GM12865 (cell line): ENCODE results near the gene IFNK.

Source experiments
- DNase-seq: peaks from one replicate; pipeline ENCODE4 v3.0.0; 2010; ENCODE audit warnings: low read depth
- H3K4me3 ChIP-seq: 2 replicates; pipeline ENCODE4 v1.5.1; 2011; ENCODE audit warnings: mild to moderate bottlenecking, low read depth, low read length, control low read depth
- TF ChIP-seq, protein P1 (sequence below): IDR thresholded peaks from 2 replicates; pipeline ENCODE4 v1.5.1; 2011; ENCODE audit warnings: low read length, control low read depth, low read depth, inconsistent platforms; ENCODE audit not compliant: insufficient read depth; ENCODE audit errors: missing control alignments

IFNK gene

DNA sequence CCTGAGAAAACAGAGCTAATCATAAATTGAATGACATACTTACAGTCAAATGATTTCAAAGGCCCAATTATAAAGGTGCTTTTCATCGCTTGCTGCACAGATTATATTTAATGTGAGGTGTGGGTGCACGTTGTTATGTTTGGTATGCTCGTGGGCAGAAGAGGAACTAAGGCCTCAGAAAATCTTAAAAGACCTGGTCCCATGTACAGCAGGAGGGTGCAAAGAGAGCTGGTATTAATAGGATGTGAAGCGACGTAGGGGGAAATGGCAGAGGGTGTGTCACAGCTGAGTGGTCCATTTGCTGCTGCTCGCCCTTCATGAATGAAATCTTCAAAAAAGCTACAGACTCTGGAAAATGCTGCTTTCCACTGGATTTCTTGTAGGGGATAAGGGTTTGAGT is 40.5 kb upstream of the IFNK start:
- H3K4me3 ChIP-seq = no peak overlapping the region
- no peak for DNase-seq
- TF ChIP-seq, protein P1, sequence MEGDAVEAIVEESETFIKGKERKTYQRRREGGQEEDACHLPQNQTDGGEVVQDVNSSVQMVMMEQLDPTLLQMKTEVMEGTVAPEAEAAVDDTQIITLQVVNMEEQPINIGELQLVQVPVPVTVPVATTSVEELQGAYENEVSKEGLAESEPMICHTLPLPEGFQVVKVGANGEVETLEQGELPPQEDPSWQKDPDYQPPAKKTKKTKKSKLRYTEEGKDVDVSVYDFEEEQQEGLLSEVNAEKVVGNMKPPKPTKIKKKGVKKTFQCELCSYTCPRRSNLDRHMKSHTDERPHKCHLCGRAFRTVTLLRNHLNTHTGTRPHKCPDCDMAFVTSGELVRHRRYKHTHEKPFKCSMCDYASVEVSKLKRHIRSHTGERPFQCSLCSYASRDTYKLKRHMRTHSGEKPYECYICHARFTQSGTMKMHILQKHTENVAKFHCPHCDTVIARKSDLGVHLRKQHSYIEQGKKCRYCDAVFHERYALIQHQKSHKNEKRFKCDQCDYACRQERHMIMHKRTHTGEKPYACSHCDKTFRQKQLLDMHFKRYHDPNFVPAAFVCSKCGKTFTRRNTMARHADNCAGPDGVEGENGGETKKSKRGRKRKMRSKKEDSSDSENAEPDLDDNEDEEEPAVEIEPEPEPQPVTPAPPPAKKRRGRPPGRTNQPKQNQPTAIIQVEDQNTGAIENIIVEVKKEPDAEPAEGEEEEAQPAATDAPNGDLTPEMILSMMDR = no peak

GRCh38 chr9:27485158-27485557 is 38.9 kb upstream of the IFNK start:
- DNase-seq = peak; percentile 86
- TF ChIP-seq, protein P1 = no peak
- H3K4me3 ChIP-seq = no peak overlapping the region

DNA sequence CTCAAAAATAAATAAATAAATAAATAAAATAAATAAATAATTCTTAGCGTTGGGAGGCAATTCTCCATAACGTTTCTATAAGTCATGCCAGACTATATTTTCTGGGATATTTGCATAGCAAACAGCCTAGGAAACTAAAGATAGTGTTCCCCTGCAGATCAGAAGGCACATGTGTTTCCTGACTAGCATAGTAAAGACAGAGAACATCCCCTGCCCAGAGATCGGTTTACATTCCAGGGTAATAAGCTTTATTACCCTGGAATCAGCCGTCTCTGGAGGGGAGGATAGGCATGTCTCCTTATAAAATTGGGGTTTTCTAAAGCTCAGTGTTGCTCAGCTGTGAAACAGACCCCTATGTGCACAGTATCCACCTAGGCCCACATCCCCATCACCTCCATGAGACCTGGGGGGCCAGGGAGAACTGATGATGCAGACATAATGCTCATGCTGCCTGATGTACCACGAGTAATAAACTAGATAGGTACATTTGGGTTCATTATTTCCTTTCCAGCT is 36.9 kb upstream of the IFNK start:
- TF ChIP-seq, protein P1 = no peak
- H3K4me3 ChIP-seq = no peak overlapping the region
- no peak for DNase-seq

- no peak for DNase-seq
- no peak overlapping the region for H3K4me3 ChIP-seq
- TF ChIP-seq, protein P1 = no peak
Measured at GRCh38 chr9:27487927-27488326, 36.2 kb upstream of the IFNK start.

DNA sequence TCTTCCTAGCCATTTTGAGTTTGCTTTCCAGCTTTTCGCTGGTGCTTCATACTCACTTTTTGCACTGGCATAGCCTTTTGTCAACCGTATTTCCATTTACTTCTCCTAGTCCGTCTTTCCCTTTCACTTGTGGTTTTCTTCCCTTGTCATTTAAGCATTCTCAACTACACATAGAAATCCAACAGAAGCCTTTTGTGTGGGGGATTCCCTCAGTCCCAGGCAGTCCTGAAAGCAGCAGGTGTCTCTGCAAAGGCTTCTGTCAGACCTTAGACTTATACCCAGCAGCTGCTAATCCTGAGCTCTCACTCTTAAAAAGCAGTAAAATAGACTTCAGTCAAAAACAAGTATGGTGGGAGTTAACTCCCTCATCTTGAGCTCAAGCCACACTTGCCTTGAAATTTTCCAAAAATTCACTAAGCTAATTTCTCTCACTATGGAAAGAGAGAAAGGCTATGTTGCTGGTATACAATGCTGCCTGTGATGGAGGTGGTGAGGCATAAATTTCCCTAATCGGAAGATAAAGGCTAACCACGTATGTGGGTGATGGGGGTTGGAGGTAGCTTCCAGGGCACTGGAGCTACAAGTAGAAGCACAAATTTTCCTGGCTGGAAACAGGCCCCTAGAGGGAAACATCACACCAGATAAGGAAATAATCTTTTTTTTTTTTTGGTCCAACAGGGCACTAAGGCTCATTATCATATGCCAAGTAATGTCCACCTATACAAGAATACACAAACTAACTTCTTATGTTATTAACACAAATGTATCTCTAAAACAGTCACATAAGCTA is 34.8 kb upstream of the IFNK start:
- DNase-seq = peak; percentile 85
- no peak overlapping the region for H3K4me3 ChIP-seq
- TF ChIP-seq, protein P1 = no peak

DNA sequence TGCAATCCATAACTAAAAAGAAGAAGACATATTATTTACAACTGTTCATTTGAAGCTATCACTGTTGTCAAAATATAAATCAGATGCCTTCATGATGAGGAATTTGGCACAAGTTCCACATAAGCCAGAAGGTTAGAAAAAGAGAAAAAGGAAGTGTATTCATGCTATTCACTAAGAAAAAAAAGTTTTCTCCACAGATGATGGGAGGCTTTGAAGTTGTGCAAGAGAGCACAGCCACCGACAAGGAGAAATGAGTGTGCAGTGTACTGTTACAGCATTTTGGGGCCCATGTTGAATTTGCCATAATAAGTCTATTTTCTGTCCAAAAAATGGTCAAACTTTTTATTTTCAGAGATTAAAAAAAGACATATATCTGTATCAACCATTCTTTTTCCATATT is 32.9 kb upstream of the IFNK start:
- TF ChIP-seq, protein P1 = no peak
- no peak overlapping the region for H3K4me3 ChIP-seq
- peak; percentile 43 for DNase-seq
